Mesenchymal stem cell (in vitro differentiated cells and primary cell): Measurements from ENCODE around the gene CDH23.

Experiments used
- DNase-seq: peaks from one replicate; pipeline ENCODE4 v3.0.0-alpha.2; 2013
- H2AFZ ChIP-seq: one replicate; pipeline ENCODE4 v1.6.1; 2013; ENCODE audit warnings: low read depth, mild to moderate bottlenecking, control low read depth, inconsistent platforms, low read length, moderate library complexity
- H2AK5ac ChIP-seq: 2 replicates; pipeline ENCODE4 v1.6.1; 2013; ENCODE audit warnings: low read length, moderate library complexity, mild to moderate bottlenecking, inconsistent platforms; ENCODE audit not compliant: severe bottlenecking
- H2BK120ac ChIP-seq: one replicate; pipeline ENCODE4 v1.6.1; 2013; ENCODE audit warnings: low read depth, mild to moderate bottlenecking, inconsistent platforms, low read length, moderate library complexity
- H2BK12ac ChIP-seq, 2 experiments: one replicate each; pipeline ENCODE4 v1.6.1; 2013; ENCODE audit warnings: inconsistent platforms in 2 of 2, low read length in 2 of 2, mild to moderate bottlenecking in 2 of 2, moderate library complexity in 2 of 2, control low read depth in 1 of 2
- H2BK15ac ChIP-seq: one replicate; pipeline ENCODE4 v1.6.1; 2013; ENCODE audit warnings: mild to moderate bottlenecking, low read depth, inconsistent platforms; ENCODE audit not compliant: poor library complexity, severe bottlenecking
- H2BK5ac ChIP-seq: 2 replicates; pipeline ENCODE4 v1.6.1; 2013; ENCODE audit warnings: low read depth, mild to moderate bottlenecking, low read length, control low read depth, inconsistent platforms; ENCODE audit not compliant: poor library complexity, severe bottlenecking
- H3K14ac ChIP-seq, 2 experiments: one replicate each; pipeline ENCODE4 v1.6.1; 2013; ENCODE audit warnings: inconsistent platforms in 2 of 2, low read length in 2 of 2, control low read depth in 1 of 2, mild to moderate bottlenecking in 1 of 2, moderate library complexity in 1 of 2
- H3K18ac ChIP-seq, 2 experiments: one replicate each; pipeline ENCODE4 v1.6.1; 2013; ENCODE audit warnings: inconsistent platforms in 2 of 2, low read length in 2 of 2, control low read depth in 1 of 2, low read depth in 1 of 2, mild to moderate bottlenecking in 1 of 2
- H3K23ac ChIP-seq, 2 experiments: one replicate each; pipeline ENCODE4 v1.6.1; 2013; ENCODE audit warnings: inconsistent platforms in 2 of 2, low read length in 2 of 2, mild to moderate bottlenecking in 2 of 2, moderate library complexity in 2 of 2, control low read depth in 1 of 2
- H3K27ac ChIP-seq: 2 replicates; pipeline ENCODE4 v1.5.1; 2013; ENCODE audit warnings: mild to moderate bottlenecking, moderate library complexity, low read length, control low read depth, inconsistent platforms; ENCODE audit not compliant: poor library complexity, severe bottlenecking
- H3K27me3 ChIP-seq, 2 experiments: 2 replicates each; pipeline versions ENCODE4 v1.6.1 to v1.7.0; 2013; ENCODE audit warnings: low read length in 2 of 2, mild to moderate bottlenecking in 2 of 2, moderate library complexity in 2 of 2, control low read depth in 1 of 2, inconsistent platforms in 1 of 2; ENCODE audit not compliant: control insufficient read depth in 1 of 2, insufficient read depth in 1 of 2
- H3K36me3 ChIP-seq, 2 experiments: 2 replicates each; pipeline versions ENCODE4 v1.6.1 to v1.7.0; 2013; ENCODE audit warnings: low read length in 2 of 2, control low read depth in 1 of 2, inconsistent platforms in 1 of 2, low read depth in 1 of 2, mild to moderate bottlenecking in 1 of 2; ENCODE audit not compliant: insufficient read depth in 2 of 2, control insufficient read depth in 1 of 2
- H3K4ac ChIP-seq, 2 experiments: one replicate each; pipeline ENCODE4 v1.6.1; 2013; ENCODE audit warnings: inconsistent platforms in 2 of 2, low read length in 2 of 2, mild to moderate bottlenecking in 2 of 2, moderate library complexity in 2 of 2, control low read depth in 1 of 2, low read depth in 1 of 2
- H3K4me1 ChIP-seq: 2 replicates; pipeline ENCODE4 v1.6.1; 2013; ENCODE audit warnings: low read depth, low read length, control low read depth; ENCODE audit not compliant: control insufficient read depth, insufficient read depth
- H3K4me2 ChIP-seq: 2 replicates; pipeline ENCODE4 v1.6.1; 2013; ENCODE audit warnings: low read length, mild to moderate bottlenecking, inconsistent platforms; ENCODE audit not compliant: poor library complexity, severe bottlenecking
- H3K4me3 ChIP-seq, 2 experiments: 2 replicates each; pipeline versions ENCODE4 v1.5.1 to v1.7.0; 2013; ENCODE audit warnings: low read length in 2 of 2, mild to moderate bottlenecking in 2 of 2, control low read depth in 1 of 2, low read depth in 1 of 2; ENCODE audit not compliant: insufficient read depth in 1 of 2
- H3K79me1 ChIP-seq: replicated peaks from 2 replicates; pipeline ENCODE4 v1.6.1; 2013; ENCODE audit warnings: mild to moderate bottlenecking, control low read depth, low read length, inconsistent platforms; ENCODE audit not compliant: poor library complexity, severe bottlenecking
- H3K9ac ChIP-seq: 2 replicates; pipeline ENCODE4 v1.7.0; 2013; ENCODE audit warnings: mild to moderate bottlenecking, low read length, moderate library complexity
- H3K9me3 ChIP-seq: 2 replicates; pipeline ENCODE4 v1.7.0; 2013; ENCODE audit warnings: mild to moderate bottlenecking, low read length; ENCODE audit not compliant: control insufficient read depth
- H4K8ac ChIP-seq: one replicate; pipeline ENCODE4 v1.6.1; 2013; ENCODE audit warnings: inconsistent platforms, mild to moderate bottlenecking, low read length, moderate library complexity
- H4K91ac ChIP-seq: one replicate; pipeline ENCODE4 v1.6.1; 2013; ENCODE audit warnings: mild to moderate bottlenecking, low read length, inconsistent platforms
- WGBS: methylation state at CpG from one replicate; pipeline ENCODE4 v1.1.7; 2013; ENCODE audit warnings: mixed read lengths; 5-methylcytosine and 5-hydroxymethylcytosine counted together

Gene CDH23

DNA sequence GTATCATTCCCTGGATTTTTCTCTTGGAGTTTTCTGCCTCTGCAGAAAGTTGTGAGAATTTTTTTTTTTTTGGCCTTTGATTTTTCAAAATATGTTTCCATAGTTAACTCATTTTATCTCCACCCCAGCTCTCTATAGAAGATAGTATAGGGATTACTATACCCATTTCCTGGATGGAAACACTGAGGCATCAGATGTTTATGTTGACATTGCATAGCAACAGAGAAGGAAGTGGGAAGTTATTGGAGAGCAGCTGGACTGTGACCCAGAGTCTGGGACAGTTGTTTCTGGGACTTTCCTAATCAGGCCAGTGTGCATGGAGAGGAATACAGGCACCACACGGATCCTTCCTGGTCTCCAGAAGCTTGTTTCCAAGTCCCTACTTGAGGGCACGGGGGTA lies 158.0 kb downstream of the CDH23 start:
- WGBS, result 92% methylated on average over 1 of the region's 2 CpGs
- no peaks in the 10 kb centered on the region for H3K36me3 ChIP-seq
- H2BK120ac ChIP-seq, result no peak overlapping the region
- no peak overlapping the region for H4K91ac ChIP-seq
- no peaks in the 10 kb centered on the region for H3K79me1 ChIP-seq
- H2AFZ ChIP-seq, result no peak overlapping the region
- DNase-seq, result no peak
- H3K4me2 ChIP-seq, result no peak overlapping the region
- H3K18ac ChIP-seq, result no peak overlapping the region
- no peak overlapping the region for H3K4ac ChIP-seq
- H2BK5ac ChIP-seq, result no peak overlapping the region
- H3K9me3 ChIP-seq, result no peaks in the 10 kb centered on the region
- no peak overlapping the region for H2AK5ac ChIP-seq
- H2BK12ac ChIP-seq, result no peak overlapping the region
- H3K27me3 ChIP-seq, result peaks cover 24 to 60% of the 10 kb centered on the region in 2 experiments
- H3K9ac ChIP-seq, result no peak overlapping the region
- no peaks in the 10 kb centered on the region for H3K4me1 ChIP-seq
- no peak overlapping the region for H3K27ac ChIP-seq
- no peak overlapping the region for H3K23ac ChIP-seq
- H3K14ac ChIP-seq, result no peak overlapping the region
- H3K4me3 ChIP-seq, result no peak overlapping the region
- H2BK15ac ChIP-seq, result no peak overlapping the region
- H4K8ac ChIP-seq, result no peak overlapping the region

GRCh38 chr10:71555087-71555723 lies 158.5 kb downstream of the CDH23 start:
- Histone ChIP-seq H4K91ac (no peak overlapping the region), H3K23ac (no peak overlapping the region), H4K8ac (no peak overlapping the region), H3K18ac (no peak overlapping the region), H3K9me3 (no peaks in the 10 kb centered on the region), H2BK15ac (no peak overlapping the region), H3K14ac (no peak overlapping the region), H2BK12ac (no peak overlapping the region), H3K4me3 (no peak overlapping the region), H3K27ac (no peak overlapping the region), H2BK5ac (no peak overlapping the region), H3K4me2 (no peak overlapping the region), H3K4me1 (no peaks in the 10 kb centered on the region), H3K4ac (no peak overlapping the region), H2AFZ (no peak overlapping the region), H3K36me3 (no peaks in the 10 kb centered on the region), H3K79me1 (no peaks in the 10 kb centered on the region), H2AK5ac (no peak overlapping the region), H3K27me3 (peaks cover 30 to 66% of the 10 kb centered on the region in 2 experiments), H2BK120ac (no peak overlapping the region), H3K9ac (no peak overlapping the region)
- 77% methylated on average over 7 of the region's 10 CpGs for WGBS
- DNase-seq, result no peak

DNA sequence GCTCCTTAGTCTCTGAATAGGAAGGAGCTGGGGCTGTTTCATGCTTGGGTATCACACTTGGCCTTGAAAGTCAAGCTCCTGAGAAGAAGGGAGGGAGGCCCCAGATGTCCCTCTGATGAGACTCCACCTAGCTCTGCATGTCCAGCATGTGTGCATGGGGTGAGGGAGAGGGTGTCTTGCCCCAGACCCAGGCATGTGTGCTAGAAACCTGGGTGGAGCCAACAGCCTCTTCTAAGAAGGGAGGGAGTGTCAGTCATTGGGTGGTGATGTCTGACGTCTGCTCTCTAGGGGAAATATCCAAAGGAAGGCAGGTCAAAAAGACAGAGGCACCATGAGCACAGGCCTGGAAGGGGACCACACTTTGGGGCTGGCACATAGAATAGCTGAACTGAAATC lies 159.0 kb downstream of the CDH23 start:
- no peaks in the 10 kb centered on the region for H3K79me1 ChIP-seq
- no peak overlapping the region for H2BK12ac ChIP-seq
- H3K9me3 ChIP-seq, result no peaks in the 10 kb centered on the region
- no peaks in the 10 kb centered on the region for H3K36me3 ChIP-seq
- no peak overlapping the region for H2BK15ac ChIP-seq
- no peak overlapping the region for H2AK5ac ChIP-seq
- WGBS, result 60% methylated on average over 1 of the region's 1 CpG
- no peak overlapping the region for H3K9ac ChIP-seq
- no peak overlapping the region for H3K4me2 ChIP-seq
- no peaks in the 10 kb centered on the region for H3K4me1 ChIP-seq
- H3K23ac ChIP-seq, result no peak overlapping the region
- no peak overlapping the region for H4K8ac ChIP-seq
- H4K91ac ChIP-seq, result no peak overlapping the region
- no peak for DNase-seq
- H2AFZ ChIP-seq, result no peak overlapping the region
- no peak overlapping the region for H3K18ac ChIP-seq
- H3K27me3 ChIP-seq, result peaks cover 35 to 71% of the 10 kb centered on the region in 2 experiments
- H3K14ac ChIP-seq, result no peak overlapping the region
- no peak overlapping the region for H2BK5ac ChIP-seq
- H3K4ac ChIP-seq, result no peak overlapping the region
- no peak overlapping the region for H2BK120ac ChIP-seq
- H3K4me3 ChIP-seq, result no peak overlapping the region
- no peak overlapping the region for H3K27ac ChIP-seq

- Histone ChIP-seq H2AFZ (no peak overlapping the region), H2BK120ac (no peak overlapping the region), H3K79me1 (no peaks in the 10 kb centered on the region), H2BK15ac (no peak overlapping the region), H2AK5ac (no peak overlapping the region), H4K91ac (no peak overlapping the region), H3K23ac (no peak overlapping the region), H3K4me2 (no peak overlapping the region), H3K4ac (no peak overlapping the region), H3K14ac (no peak overlapping the region), H2BK12ac (no peak overlapping the region), H3K4me1 (no peaks in the 10 kb centered on the region), H3K4me3 (no peak overlapping the region), H3K36me3 (no peaks in the 10 kb centered on the region), H2BK5ac (no peak overlapping the region), H4K8ac (no peak overlapping the region), H3K18ac (no peak overlapping the region), H3K27ac (no peak overlapping the region), H3K27me3 (peaks cover 51 to 61% of the 10 kb centered on the region in 2 experiments), H3K9me3 (no peaks in the 10 kb centered on the region), H3K9ac (no peak overlapping the region)
- DNase-seq, result no peak
- 70% methylated on average over 3 of the region's 3 CpGs for WGBS
Observed at GRCh38 chr10:71558991-71559390, 162.3 kb downstream of the CDH23 start.
